Body of pancreas (tissue), 4 donors: ENCODE data around the gene PGAM1. TPM values are rescaled to one million over a fixed set of nuclear protein-coding genes. Genes with fewer than 3 reads are reported as not detected.

Source experiments
- ATAC-seq: fragments of 150-250 bp; one replicate; pipeline ENCODE4 v1.9.1; 2016
- DNase-seq, 4 donors: peaks; one replicate each; pipeline ENCODE4 v3.0.0-alpha.2; 2019
- H3K27ac ChIP-seq, 4 donors: fragments of 200-600 bp; sonication (generic); 1 replicate in 3 of 4; 2 replicates in 1 of 4; pipeline versions ENCODE4 v1.5.1 to v1.6.1; 2016 to 2019; ENCODE audit warnings: mild to moderate bottlenecking in 1 of 4, mixed read lengths in 1 of 4, moderate library complexity in 1 of 4
- H3K27me3 ChIP-seq, 2 donors: fragments of 200-600 bp; sonication (generic); one replicate each; pipeline ENCODE4 v1.6.0; 2016; ENCODE audit warnings: mild to moderate bottlenecking in 1 of 2
- H3K36me3 ChIP-seq, 2 donors: fragments of 200-600 bp; sonication (generic); replicated peaks in 1 of 2; 2 replicates each; pipeline ENCODE4 v1.5.1; 2016; ENCODE audit warnings: low read depth in 2 of 2; ENCODE audit not compliant: insufficient read depth in 1 of 2
- H3K4me1 ChIP-seq: fragments of 200-600 bp; sonication (generic); one replicate; pipeline ENCODE4 v1.6.0; 2016
- H3K4me3 ChIP-seq, 2 donors: fragments of 200-600 bp; sonication (generic); 1 replicate in 1 of 2; 2 replicates in 1 of 2; pipeline ENCODE4 v1.5.1; 2016 to 2019
- H3K9me3 ChIP-seq, 3 donors: fragments of 200-600 bp; sonication (generic); 1 replicate in 2 of 3; 2 replicates in 1 of 3; pipeline ENCODE4 v1.5.1; 2016
- POLR2A ChIP-seq, 3 donors: fragments of 450-650 bp; IDR thresholded peaks; one replicate each; pipeline ENCODE4 v1.6.1; 2016; ENCODE audit warnings: antibody characterized with exemption in 3 of 3, mild to moderate bottlenecking in 2 of 3
- WGBS, 2 donors: methylation state at CpG; one replicate each; pipeline ENCODE4 v1.1.5; 2017; 5-methylcytosine and 5-hydroxymethylcytosine counted together
- intact Hi-C: fragments of 100-400 bp; cut with DNase I; formaldehyde crosslinking; loops from one replicate; pipeline ENCODE4 v1.15.1; 2023
- small RNA-seq: library from RNA; depleted of rRNA; stranded (forward); fragments of <200 nt; gene quantifications from one replicate; pipeline ENCODE3, GENCODE V24; 2016
- total RNA-seq, 2 donors: library from RNA; depleted of rRNA; stranded (reverse); fragments of >200 nt; gene quantifications; one replicate each; pipeline ENCODE4 v1.1.0, GENCODE V29; 2016
- TF ChIP-seq, protein P1 (sequence below), 7 experiments: fragments of 450-650 bp in 4 of 7; fragments of 200-600 bp in 3 of 7; sonication (generic) in 3 of 7; IDR thresholded peaks; one replicate each; pipeline ENCODE4 v1.5.1; 2016 to 2019; ENCODE audit warnings: antibody characterized with exemption in 7 of 7

PGAM1 gene
- total RNA-seq, 2 donors from 2014 or later: 52.7 to 66.7 TPM

DNA sequence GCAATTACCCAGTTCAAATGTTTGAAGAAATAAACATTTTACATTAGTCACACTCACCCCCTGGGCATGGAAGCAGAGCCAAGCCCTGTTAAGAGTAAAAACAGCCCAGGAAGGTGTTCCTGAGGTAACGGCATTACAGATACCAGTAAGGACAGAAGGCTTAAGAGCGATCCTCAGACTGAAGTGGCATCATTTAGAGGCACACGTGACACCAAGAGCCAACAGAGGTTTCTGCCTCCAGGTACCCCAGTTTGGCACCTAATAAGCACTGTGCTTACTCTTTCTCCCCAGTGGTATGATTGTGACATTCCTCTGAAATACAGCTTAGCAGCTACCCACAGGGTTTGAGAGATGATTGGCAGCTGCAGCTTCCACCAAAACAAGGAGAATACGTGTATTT lies 55.1 kb downstream of the PGAM1 start:
- intact Hi-C loops: no loop called here
- no peak for ATAC-seq
- TF ChIP-seq POLR2A (IDR thresholded peaks at IDR 0.05): no peak
- TF ChIP-seq, protein P1, sequence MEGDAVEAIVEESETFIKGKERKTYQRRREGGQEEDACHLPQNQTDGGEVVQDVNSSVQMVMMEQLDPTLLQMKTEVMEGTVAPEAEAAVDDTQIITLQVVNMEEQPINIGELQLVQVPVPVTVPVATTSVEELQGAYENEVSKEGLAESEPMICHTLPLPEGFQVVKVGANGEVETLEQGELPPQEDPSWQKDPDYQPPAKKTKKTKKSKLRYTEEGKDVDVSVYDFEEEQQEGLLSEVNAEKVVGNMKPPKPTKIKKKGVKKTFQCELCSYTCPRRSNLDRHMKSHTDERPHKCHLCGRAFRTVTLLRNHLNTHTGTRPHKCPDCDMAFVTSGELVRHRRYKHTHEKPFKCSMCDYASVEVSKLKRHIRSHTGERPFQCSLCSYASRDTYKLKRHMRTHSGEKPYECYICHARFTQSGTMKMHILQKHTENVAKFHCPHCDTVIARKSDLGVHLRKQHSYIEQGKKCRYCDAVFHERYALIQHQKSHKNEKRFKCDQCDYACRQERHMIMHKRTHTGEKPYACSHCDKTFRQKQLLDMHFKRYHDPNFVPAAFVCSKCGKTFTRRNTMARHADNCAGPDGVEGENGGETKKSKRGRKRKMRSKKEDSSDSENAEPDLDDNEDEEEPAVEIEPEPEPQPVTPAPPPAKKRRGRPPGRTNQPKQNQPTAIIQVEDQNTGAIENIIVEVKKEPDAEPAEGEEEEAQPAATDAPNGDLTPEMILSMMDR (IDR thresholded peaks at IDR 0.05): no peak
- no peak for DNase-seq
- Histone ChIP-seq H3K9me3 (no peaks in the 10 kb centered on the region), H3K27ac (no peak overlapping the region), H3K36me3 (peaks cover 0 to 16% of the 10 kb centered on the region in 2 donors), H3K4me1 (no peaks in the 10 kb centered on the region), H3K4me3 (no peak overlapping the region), H3K27me3 (no peaks in the 10 kb centered on the region)
- WGBS, 2 donors: 91 to 97% methylated on average over 4 of the region's 4 CpGs

DNA sequence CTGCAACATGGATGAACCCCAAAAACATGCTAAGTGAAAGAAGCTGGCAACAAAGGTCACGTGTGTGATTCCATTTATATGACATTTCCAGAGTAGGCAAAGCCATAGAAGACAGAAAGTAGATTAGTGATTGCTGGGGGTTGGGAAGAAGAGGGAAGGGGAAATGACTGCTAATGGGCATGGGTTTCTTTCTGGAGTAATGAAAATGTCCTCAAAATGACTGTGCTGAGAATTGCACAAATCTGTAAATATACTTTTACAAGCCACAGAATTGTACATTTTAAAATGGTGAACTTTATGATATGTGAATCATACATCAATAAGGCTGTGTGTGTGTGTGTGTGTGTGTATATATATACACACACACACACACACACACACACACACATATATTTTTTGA lies 56.4 kb downstream of the PGAM1 start:
- WGBS, 2 donors: 81 to 90% methylated on average over 1 of the region's 1 CpG
- TF ChIP-seq, protein P1 (IDR thresholded peaks at IDR 0.05): no peak
- no peak for TF ChIP-seq POLR2A (IDR thresholded peaks at IDR 0.05)
- Histone ChIP-seq H3K4me3 (no peak overlapping the region), H3K27me3 (no peaks in the 10 kb centered on the region), H3K9me3 (no peaks in the 10 kb centered on the region), H3K4me1 (no peaks in the 10 kb centered on the region), H3K27ac (no peak overlapping the region), H3K36me3 (peaks cover 0 to 7% of the 10 kb centered on the region in 2 donors)
- ATAC-seq: no peak
- intact Hi-C loops: no loop called here
- no peak for DNase-seq

Small RNAs within 50 kb of the gene (small RNA-seq; reads per million reads assigned to genes)
- gene RF00019: not detected

Other genes starting within 250 kb of the PGAM1 start
- under 1 TPM; 0.78 to 0.99 TPM for gene SLIT1, start 240.2 kb upstream of the PGAM1 start, total RNA-seq
- gene ARHGAP19, start 133.6 kb upstream of the PGAM1 start, total RNA-seq: 1 to 10 TPM; 2.6 to 7.3 TPM
- gene FRAT1, start 106.9 kb upstream of the PGAM1 start, total RNA-seq: 1 to 10 TPM; 3.0 to 6.5 TPM
- gene FRAT2, start 91.5 kb upstream of the PGAM1 start, total RNA-seq: 10 to 100 TPM; 19.5 to 20.8 TPM
- gene RRP12, start 24.9 kb upstream of the PGAM1 start, total RNA-seq: 10 to 100 TPM; 13.0 to 22.1 TPM
- 10 to 100 TPM; 20.8 to 33.2 TPM for gene EXOSC1, start 19.8 kb downstream of the PGAM1 start, total RNA-seq
- gene ZDHHC16, start 20.0 kb downstream of the PGAM1 start, total RNA-seq: 10 to 100 TPM; 17.5 to 18.2 TPM
- 10 to 100 TPM; 44.6 to 60.0 TPM for gene MMS19, start 72.2 kb downstream of the PGAM1 start, total RNA-seq
- 10 to 100 TPM in 1 of 2 donors, 1 to 10 TPM in 1; 9.1 to 33.9 TPM for gene UBTD1, start 72.7 kb downstream of the PGAM1 start, total RNA-seq
- gene ANKRD2, start 146.6 kb downstream of the PGAM1 start, total RNA-seq: not detected
- gene HOGA1, start 158.2 kb downstream of the PGAM1 start, total RNA-seq: 10 to 100 TPM in 1 of 2 donors, 1 to 10 TPM in 1; 7.3 to 16.3 TPM
- 1 to 10 TPM in 1 of 2 donors, not detected in 1; 1.3 TPM for gene C10orf62, start 163.5 kb downstream of the PGAM1 start, total RNA-seq
- 1 to 10 TPM; 4.9 to 8.3 TPM for gene MORN4, start 207.3 kb downstream of the PGAM1 start, total RNA-seq
- 1 to 10 TPM; 3.6 to 5.7 TPM for gene PI4K2A, start 214.5 kb downstream of the PGAM1 start, total RNA-seq